MM.1S (cell line): ENCODE results near the gene FOS.

Experiments used
- EZH2 ChIP-seq: fragments of 300-600 bp; sonication (generic); optimal IDR thresholded peaks from 2 replicates; pipeline ENCODE3; 2017; ENCODE audit warnings: low read depth, mild to moderate bottlenecking, antibody characterized with exemption, low read length, mixed read lengths
- TF ChIP-seq, protein P1 (sequence below): fragments of 300-600 bp; sonication (generic); IDR thresholded peaks from 2 replicates; pipeline ENCODE4 v1.5.1; 2016; ENCODE audit warnings: antibody characterized with exemption, low read length, mixed read lengths

GRCh38 chr14:75292886-75293285, 14.3 kb downstream of the FOS start:
- TF ChIP-seq, protein P1, sequence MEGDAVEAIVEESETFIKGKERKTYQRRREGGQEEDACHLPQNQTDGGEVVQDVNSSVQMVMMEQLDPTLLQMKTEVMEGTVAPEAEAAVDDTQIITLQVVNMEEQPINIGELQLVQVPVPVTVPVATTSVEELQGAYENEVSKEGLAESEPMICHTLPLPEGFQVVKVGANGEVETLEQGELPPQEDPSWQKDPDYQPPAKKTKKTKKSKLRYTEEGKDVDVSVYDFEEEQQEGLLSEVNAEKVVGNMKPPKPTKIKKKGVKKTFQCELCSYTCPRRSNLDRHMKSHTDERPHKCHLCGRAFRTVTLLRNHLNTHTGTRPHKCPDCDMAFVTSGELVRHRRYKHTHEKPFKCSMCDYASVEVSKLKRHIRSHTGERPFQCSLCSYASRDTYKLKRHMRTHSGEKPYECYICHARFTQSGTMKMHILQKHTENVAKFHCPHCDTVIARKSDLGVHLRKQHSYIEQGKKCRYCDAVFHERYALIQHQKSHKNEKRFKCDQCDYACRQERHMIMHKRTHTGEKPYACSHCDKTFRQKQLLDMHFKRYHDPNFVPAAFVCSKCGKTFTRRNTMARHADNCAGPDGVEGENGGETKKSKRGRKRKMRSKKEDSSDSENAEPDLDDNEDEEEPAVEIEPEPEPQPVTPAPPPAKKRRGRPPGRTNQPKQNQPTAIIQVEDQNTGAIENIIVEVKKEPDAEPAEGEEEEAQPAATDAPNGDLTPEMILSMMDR, result no peak
- no peak for TF ChIP-seq EZH2
